GM23338 (cell line): ENCODE measurements around the gene AP1AR.

Experiments used
- CREB1 ChIP-seq: fragments of 250-450 bp; sonication (Bioruptor Pico); IDR thresholded peaks from 2 replicates; pipeline ENCODE4 v1.5.0; 2020; ENCODE audit warnings: low read depth, mild to moderate bottlenecking, moderate library complexity
- CTCF ChIP-seq, 2 experiments: fragments of 200-600 bp in 1 of 2; sonication (generic) in 1 of 2; conservative IDR thresholded peaks; 2 replicates each; pipeline versions ENCODE4 v1.5.1 to v1.6.1; 2016 to 2017; ENCODE audit warnings: antibody characterized with exemption in 2 of 2, low read depth in 2 of 2, mild to moderate bottlenecking in 2 of 2, moderate library complexity in 1 of 2
- ETS1 ChIP-seq: IDR thresholded peaks from 2 replicates; pipeline ENCODE4 v1.6.1; 2016; ENCODE audit warnings: antibody characterized with exemption
- EZH2 ChIP-seq: fragments of 200-600 bp; sonication (generic); IDR thresholded peaks from one replicate; pipeline ENCODE4 v1.8.0; 2017; ENCODE audit warnings: antibody characterized with exemption, mild to moderate bottlenecking, low read depth; ENCODE audit not compliant: unreplicated experiment
- EZH2phosphoT487 ChIP-seq: fragments of 200-600 bp; sonication (generic); IDR thresholded peaks from one replicate; pipeline ENCODE4 v1.8.1; 2018; ENCODE audit warnings: antibody characterized with exemption; ENCODE audit not compliant: unreplicated experiment
- JUNB ChIP-seq: IDR thresholded peaks from one replicate; pipeline ENCODE4 v1.6.1; 2016; ENCODE audit warnings: antibody characterized with exemption; ENCODE audit not compliant: unreplicated experiment
- POLR2AphosphoS5 ChIP-seq: IDR thresholded peaks from 2 replicates; pipeline ENCODE4 v1.6.1; 2016; ENCODE audit warnings: antibody characterized with exemption, low read depth
- STAT1 ChIP-seq: IDR thresholded peaks from one replicate; pipeline ENCODE4 v1.6.1; 2016; ENCODE audit warnings: antibody characterized with exemption; ENCODE audit not compliant: unreplicated experiment
- ZNF114 ChIP-seq: fragments of 250-450 bp; sonication (Bioruptor Pico); IDR thresholded peaks from 2 replicates; pipeline ENCODE4 v1.5.0; 2020; ENCODE audit warnings: mild to moderate bottlenecking, moderate library complexity
- ZNF331 ChIP-seq: fragments of 250-450 bp; sonication (Bioruptor Pico); IDR thresholded peaks from 2 replicates; pipeline ENCODE4 v1.5.0; 2020; ENCODE audit warnings: low read depth, mild to moderate bottlenecking, moderate library complexity
- TF ChIP-seq, protein P1 (sequence below): IDR thresholded peaks from one replicate; pipeline ENCODE4 v1.6.1; 2018; ENCODE audit warnings: antibody characterized with exemption; ENCODE audit not compliant: unreplicated experiment
- TF ChIP-seq, protein P2 (sequence below): fragments of 250-450 bp; sonication (Bioruptor Pico); IDR thresholded peaks from 2 replicates; pipeline ENCODE4 v1.5.0; 2020; ENCODE audit warnings: mild to moderate bottlenecking, moderate library complexity

DNA sequence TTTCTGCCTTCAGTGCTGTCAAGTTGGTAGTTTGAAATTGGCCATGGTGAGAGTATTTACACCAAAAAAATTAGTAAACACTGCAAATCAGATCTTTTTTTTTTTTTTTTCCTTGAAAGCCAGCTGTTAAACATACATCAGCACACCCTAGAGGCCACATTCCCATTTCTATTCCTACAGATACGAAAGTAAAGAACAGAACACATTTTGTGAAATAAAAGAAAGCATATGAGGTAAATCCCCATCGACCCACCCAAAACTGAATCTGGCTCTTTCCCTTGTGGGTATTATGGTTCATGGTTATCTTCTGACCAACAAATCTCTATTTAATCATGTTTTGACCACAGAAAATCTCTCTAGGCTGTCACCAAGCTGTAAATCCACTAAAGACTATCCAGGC lies 41.8 kb upstream of the AP1AR start:
- peak in 1 of 2 experiments; percentile 44; a peak in 3 of 4 replicates for TF ChIP-seq CTCF (conservative IDR thresholded peaks at IDR 0.05; ENCODE audit: low read depth in 2 of 2)
- TF ChIP-seq EZH2 = no peak
- TF ChIP-seq EZH2phosphoT487 = no peak
- no peak for TF ChIP-seq JUNB
- no peak for TF ChIP-seq POLR2AphosphoS5
- TF ChIP-seq, protein P1, sequence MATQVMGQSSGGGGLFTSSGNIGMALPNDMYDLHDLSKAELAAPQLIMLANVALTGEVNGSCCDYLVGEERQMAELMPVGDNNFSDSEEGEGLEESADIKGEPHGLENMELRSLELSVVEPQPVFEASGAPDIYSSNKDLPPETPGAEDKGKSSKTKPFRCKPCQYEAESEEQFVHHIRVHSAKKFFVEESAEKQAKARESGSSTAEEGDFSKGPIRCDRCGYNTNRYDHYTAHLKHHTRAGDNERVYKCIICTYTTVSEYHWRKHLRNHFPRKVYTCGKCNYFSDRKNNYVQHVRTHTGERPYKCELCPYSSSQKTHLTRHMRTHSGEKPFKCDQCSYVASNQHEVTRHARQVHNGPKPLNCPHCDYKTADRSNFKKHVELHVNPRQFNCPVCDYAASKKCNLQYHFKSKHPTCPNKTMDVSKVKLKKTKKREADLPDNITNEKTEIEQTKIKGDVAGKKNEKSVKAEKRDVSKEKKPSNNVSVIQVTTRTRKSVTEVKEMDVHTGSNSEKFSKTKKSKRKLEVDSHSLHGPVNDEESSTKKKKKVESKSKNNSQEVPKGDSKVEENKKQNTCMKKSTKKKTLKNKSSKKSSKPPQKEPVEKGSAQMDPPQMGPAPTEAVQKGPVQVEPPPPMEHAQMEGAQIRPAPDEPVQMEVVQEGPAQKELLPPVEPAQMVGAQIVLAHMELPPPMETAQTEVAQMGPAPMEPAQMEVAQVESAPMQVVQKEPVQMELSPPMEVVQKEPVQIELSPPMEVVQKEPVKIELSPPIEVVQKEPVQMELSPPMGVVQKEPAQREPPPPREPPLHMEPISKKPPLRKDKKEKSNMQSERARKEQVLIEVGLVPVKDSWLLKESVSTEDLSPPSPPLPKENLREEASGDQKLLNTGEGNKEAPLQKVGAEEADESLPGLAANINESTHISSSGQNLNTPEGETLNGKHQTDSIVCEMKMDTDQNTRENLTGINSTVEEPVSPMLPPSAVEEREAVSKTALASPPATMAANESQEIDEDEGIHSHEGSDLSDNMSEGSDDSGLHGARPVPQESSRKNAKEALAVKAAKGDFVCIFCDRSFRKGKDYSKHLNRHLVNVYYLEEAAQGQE = no peak
- TF ChIP-seq STAT1 = no peak
- TF ChIP-seq ZNF331 (CRISPR knock-in tag) = no peak
- TF ChIP-seq ZNF114 (CRISPR knock-in tag) = no peak
- TF ChIP-seq CREB1 (CRISPR knock-in tag) = no peak
- TF ChIP-seq, protein P2, sequence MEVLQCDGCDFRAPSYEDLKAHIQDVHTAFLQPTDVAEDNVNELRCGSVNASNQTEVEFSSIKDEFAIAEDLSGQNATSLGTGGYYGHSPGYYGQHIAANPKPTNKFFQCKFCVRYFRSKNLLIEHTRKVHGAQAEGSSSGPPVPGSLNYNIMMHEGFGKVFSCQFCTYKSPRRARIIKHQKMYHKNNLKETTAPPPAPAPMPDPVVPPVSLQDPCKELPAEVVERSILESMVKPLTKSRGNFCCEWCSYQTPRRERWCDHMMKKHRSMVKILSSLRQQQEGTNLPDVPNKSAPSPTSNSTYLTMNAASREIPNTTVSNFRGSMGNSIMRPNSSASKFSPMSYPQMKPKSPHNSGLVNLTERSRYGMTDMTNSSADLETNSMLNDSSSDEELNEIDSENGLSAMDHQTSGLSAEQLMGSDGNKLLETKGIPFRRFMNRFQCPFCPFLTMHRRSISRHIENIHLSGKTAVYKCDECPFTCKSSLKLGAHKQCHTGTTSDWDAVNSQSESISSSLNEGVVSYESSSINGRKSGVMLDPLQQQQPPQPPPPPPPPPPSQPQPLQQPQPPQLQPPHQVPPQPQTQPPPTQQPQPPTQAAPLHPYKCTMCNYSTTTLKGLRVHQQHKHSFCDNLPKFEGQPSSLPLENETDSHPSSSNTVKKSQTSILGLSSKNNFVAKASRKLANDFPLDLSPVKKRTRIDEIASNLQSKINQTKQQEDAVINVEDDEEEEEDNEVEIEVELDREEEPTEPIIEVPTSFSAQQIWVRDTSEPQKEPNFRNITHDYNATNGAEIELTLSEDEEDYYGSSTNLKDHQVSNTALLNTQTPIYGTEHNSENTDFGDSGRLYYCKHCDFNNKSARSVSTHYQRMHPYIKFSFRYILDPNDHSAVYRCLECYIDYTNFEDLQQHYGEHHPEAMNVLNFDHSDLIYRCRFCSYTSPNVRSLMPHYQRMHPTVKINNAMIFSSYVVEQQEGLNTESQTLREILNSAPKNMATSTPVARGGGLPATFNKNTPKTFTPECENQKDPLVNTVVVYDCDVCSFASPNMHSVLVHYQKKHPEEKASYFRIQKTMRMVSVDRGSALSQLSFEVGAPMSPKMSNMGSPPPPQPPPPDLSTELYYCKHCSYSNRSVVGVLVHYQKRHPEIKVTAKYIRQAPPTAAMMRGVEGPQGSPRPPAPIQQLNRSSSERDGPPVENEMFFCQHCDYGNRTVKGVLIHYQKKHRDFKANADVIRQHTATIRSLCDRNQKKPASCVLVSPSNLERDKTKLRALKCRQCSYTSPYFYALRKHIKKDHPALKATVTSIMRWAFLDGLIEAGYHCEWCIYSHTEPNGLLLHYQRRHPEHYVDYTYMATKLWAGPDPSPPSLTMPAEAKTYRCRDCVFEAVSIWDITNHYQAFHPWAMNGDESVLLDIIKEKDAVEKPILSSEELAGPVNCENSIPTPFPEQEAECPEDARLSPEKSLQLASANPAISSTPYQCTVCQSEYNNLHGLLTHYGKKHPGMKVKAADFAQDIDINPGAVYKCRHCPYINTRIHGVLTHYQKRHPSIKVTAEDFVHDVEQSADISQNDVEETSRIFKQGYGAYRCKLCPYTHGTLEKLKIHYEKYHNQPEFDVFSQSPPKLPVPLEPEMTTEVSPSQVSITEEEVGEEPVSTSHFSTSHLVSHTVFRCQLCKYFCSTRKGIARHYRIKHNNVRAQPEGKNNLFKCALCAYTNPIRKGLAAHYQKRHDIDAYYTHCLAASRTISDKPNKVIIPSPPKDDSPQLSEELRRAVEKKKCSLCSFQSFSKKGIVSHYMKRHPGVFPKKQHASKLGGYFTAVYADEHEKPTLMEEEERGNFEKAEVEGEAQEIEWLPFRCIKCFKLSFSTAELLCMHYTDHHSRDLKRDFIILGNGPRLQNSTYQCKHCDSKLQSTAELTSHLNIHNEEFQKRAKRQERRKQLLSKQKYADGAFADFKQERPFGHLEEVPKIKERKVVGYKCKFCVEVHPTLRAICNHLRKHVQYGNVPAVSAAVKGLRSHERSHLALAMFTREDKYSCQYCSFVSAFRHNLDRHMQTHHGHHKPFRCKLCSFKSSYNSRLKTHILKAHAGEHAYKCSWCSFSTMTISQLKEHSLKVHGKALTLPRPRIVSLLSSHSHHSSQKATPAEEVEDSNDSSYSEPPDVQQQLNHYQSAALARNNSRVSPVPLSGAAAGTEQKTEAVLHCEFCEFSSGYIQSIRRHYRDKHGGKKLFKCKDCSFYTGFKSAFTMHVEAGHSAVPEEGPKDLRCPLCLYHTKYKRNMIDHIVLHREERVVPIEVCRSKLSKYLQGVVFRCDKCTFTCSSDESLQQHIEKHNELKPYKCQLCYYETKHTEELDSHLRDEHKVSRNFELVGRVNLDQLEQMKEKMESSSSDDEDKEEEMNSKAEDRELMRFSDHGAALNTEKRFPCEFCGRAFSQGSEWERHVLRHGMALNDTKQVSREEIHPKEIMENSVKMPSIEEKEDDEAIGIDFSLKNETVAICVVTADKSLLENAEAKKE (CRISPR knock-in tag) = no peak
- no peak for TF ChIP-seq ETS1
